Right renal pelvis (tissue), 4 donors: ENCODE data around the gene CLHC1. TPM values are rescaled to one million over a fixed set of nuclear protein-coding genes. Genes with fewer than 3 reads are reported as not detected.
"Not testable (repeated sequence)": the region's sequence is repeated elsewhere in the genome, so short reads cannot be mapped to it uniquely, and the experiment has no call there.

ENCODE experiments used
- DNase-seq, 4 donors: peaks; one replicate each; pipeline ENCODE4 v3.0.0-alpha.2; 2013; ENCODE audit warnings: low read depth in 4 of 4, low spot score in 3 of 4, missing footprints in 1 of 4
- polyA plus RNA-seq, 4 donors: library from polyadenylated mRNA; unstranded; fragments of 120-200 nt; gene quantifications; one replicate each; pipeline ENCODE4 v1.2.1, GENCODE V29; 2013; ENCODE audit not compliant: insufficient read length in 4 of 4

CLHC1 gene
- polyA plus RNA-seq, 4 donors, result 18.6 to 26.3 (median 21.3) TPM

GRCh38 chr2:55138014-55138881, 93.8 kb downstream of the CLHC1 start:
- no peak for DNase-seq

GRCh38 chr2:55137024-55137958, 94.8 kb downstream of the CLHC1 start:
- DNase-seq, result no peak

GRCh38 chr2:55136138-55136541, 96.0 kb downstream of the CLHC1 start:
- no peak for DNase-seq

- no peak for DNase-seq
Observed at GRCh38 chr2:55135491-55135890, 96.6 kb downstream of the CLHC1 start.

GRCh38 chr2:55134316-55134706, 97.8 kb downstream of the CLHC1 start:
- no peak for DNase-seq

GRCh38 chr2:55133467-55134315, 98.4 kb downstream of the CLHC1 start:
- DNase-seq, result no peak

- DNase-seq, result no peak
Observed at GRCh38 chr2:55130849-55131248, 101.2 kb downstream of the CLHC1 start.

GRCh38 chr2:55126643-55127042, 105.5 kb downstream of the CLHC1 start:
- not testable (repeated sequence) for DNase-seq

Other genes with a start within 250 kb of the CLHC1 start
- gene RTN4, start 181.8 kb downstream of the CLHC1 start, polyA plus RNA-seq, result 100 to 1,000 TPM; 347 to 402 (median 378) TPM
- 1,000 to 10,000 TPM; 1,624 to 1,922 (median 1,810) TPM for gene RPS27A, start 395 bp upstream of the CLHC1 start, polyA plus RNA-seq
- gene MTIF2, start 36.9 kb upstream of the CLHC1 start, polyA plus RNA-seq, result 10 to 100 TPM; 37.9 to 42.4 (median 41.9) TPM
- 10 to 100 TPM; 52.8 to 72.6 (median 68.1) TPM for gene CCDC88A, start 187.6 kb upstream of the CLHC1 start, polyA plus RNA-seq